HG02852 (cell line): ENCODE measurements around the gene MAST2.
A peak's percentile ranks its signal among the peaks of the same experiment; 100 is the strongest.
"Not testable (repeated sequence)": the region's sequence is repeated elsewhere in the genome, so short reads cannot be mapped to it uniquely, and the experiment has no call there.

Experiments used
- ATAC-seq: cut with Tn5 transposase; IDR thresholded peaks from one replicate; pipeline ENCODE4 v1.9.1; 2021; ENCODE audit warnings: mild to moderate bottlenecking, moderate library complexity; ENCODE audit not compliant: unreplicated experiment

The MAST2 gene

DNA sequence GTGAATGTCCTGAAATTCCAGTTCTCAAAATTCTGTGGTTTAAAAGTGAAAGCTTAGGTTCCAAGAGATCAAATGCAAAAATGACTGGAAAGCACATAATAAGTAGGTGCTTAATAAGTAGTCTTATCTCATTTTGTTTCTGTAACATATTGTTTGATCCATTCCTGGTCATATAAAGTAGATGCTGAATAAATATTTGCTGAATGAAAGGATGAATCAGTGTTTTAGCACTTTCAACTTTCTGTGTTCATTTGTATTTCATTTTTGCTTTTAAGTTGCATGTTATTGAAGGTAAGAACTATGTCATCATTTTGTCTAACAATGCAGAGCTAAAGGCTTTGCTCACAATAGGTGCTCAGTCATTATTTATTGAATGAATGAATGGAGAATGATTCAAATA lies 6.3 kb downstream of the MAST2 start:
- no peak for ATAC-seq

DNA sequence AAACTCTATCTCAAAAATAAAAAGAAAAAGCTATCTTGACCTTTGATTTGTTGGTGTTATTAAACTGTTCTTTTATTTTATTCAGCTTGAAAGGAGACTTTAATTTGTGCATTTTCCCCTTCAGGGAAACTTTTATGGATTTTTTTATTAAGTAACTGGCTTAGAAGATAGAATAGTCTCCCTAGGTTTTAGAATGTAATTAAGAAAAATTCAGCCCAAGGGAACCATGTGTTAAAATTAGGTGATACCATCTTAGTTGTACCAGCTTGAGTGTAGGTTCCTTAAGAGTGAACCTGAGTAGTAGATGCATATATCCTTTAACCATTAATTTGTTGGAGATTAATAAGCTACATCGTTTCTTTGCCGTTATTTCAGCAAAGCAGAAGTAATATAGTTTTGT lies 11.4 kb downstream of the MAST2 start:
- ATAC-seq: no peak

GRCh38 chr1:45815667-45816458 lies 12.5 kb downstream of the MAST2 start:
- no peak for ATAC-seq

DNA sequence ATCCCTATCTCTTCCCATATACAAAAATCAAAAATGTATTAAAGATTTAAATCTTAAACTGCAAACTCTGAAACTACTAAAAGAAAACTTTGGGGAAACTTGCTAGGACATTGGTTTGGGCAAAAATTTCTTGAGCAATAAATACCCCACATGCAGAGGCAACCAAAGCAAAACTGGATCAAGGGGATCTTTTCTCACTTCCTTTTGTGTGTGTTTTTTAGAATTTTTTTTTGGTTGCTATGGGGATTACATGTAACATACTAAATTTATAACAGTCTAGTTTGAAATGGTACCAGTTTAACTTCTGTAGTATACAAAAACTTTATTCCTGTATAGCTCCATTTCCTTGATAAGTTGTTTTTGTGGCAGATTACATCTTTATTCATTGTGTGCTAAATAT lies 16.8 kb downstream of the MAST2 start:
- ATAC-seq: no peak

DNA sequence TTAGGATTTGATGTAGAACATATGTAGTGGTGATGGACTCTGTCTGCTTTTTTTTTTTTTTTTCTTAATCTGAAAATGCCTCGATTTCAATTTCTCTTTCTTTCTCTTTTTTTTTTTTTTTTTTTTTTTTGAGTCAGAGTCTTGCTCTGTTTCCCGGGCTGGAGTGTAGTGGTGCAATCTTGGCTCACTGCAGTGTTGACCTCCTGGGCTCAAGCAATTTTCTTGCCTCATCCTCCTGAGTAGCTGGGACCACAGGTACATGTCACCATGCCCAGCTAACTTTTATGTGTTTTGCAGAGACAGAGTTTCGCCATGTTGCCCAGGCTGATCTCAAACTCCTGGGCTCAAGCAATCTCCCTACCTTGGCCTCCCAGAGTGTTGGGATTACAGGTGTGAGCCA lies 17.4 kb downstream of the MAST2 start:
- ATAC-seq: no peak

- ATAC-seq: no peak
These were observed 19.2 kb downstream of the MAST2 start for GRCh38 chr1:45822644-45823043.

DNA sequence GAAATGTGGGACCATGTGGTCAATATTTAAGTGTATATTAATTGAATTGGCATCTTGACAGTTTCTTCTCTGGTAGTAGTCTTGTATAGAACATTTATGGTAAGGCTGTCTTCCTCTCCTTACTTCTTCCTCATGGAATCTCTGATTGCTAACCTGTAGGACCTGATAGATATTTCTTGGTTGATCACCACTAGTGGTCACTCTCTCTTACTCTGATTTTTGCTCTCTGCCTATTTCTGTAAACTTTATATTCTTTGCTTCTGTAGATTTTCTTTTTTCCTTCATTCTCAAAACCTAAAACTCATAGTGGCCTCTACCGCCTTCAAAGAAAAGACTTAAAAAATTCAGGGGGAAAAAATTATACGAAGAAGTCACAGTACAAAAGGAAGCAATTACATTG lies 21.2 kb downstream of the MAST2 start:
- no peak for ATAC-seq

- no peak for ATAC-seq
These were observed 23.8 kb downstream of the MAST2 start for GRCh38 chr1:45827256-45827655.

DNA sequence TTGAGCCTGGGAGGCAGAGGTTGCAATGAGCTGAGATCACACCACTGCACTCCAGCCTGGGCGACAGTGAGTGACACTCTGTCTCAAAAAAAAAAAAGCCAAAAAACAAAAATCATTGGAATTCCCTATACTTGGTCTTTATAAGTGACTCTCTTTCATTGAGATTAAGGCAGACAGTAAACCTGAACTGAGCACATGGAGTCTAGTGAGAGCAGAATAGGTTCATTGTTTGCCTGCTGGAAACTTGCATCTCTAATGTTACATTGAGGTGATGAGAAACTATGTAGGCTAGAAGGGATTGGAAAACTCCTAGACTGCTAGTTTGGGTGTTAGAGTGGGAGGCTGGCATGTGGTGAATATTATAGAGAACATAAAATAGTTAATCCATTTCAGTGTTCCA lies 25.4 kb downstream of the MAST2 start:
- ATAC-seq: no peak

GRCh38 chr1:45833361-45833760 lies 29.9 kb downstream of the MAST2 start:
- ATAC-seq: no peak

GRCh38 chr1:45834689-45835088 lies 31.3 kb downstream of the MAST2 start:
- ATAC-seq: no peak

- ATAC-seq: no peak
These were observed 33.0 kb downstream of the MAST2 start for GRCh38 chr1:45836451-45836850.

- ATAC-seq: not testable (repeated sequence)
These were observed 33.4 kb downstream of the MAST2 start for GRCh38 chr1:45836861-45837260.

- not testable (repeated sequence) for ATAC-seq
These were observed 34.9 kb downstream of the MAST2 start for GRCh38 chr1:45838322-45838721.

DNA sequence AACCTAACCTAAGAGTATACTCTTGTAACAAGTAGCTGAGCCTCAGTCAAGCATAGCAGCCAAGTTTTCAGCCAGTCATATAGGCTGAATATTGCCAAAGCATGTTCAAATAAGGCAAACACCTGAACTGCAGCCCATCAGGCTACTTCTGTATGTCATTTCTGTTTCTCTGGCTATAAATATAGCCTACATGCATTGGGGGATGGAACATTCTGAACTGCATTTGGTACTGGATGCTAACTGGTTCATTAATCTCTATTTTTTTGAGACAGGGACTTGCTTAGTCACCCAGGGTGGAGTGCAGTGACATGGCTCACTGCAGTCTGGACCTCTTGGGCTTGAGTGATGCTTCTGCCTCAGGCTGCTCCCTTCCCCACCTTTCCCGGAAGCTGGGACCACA lies 37.3 kb downstream of the MAST2 start:
- peak; percentile 58 for ATAC-seq

- ATAC-seq: no peak
These were observed 39.4 kb downstream of the MAST2 start for GRCh38 chr1:45842786-45843185.

- ATAC-seq: no peak
These were observed 40.1 kb downstream of the MAST2 start for GRCh38 chr1:45843474-45843905.

DNA sequence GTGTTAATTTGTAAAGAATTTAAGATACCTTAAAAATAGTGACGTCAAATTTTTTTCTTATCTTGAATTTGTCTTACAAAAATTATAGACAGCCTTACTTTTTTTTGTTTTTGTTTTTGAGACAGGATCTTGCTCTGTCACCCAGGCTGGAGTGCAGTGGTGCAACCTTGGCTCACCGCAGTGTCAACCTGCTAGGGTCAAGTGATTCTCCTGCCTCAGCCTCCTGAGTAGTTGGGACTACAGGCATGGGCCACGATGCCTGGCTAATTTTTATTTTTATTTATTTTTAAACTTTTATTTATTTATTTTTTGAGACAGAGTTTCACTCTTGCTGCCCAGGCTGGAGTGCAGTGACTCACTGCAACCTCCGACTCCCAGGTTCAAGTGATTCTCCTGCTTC lies 40.6 kb downstream of the MAST2 start:
- not testable (repeated sequence) for ATAC-seq

DNA sequence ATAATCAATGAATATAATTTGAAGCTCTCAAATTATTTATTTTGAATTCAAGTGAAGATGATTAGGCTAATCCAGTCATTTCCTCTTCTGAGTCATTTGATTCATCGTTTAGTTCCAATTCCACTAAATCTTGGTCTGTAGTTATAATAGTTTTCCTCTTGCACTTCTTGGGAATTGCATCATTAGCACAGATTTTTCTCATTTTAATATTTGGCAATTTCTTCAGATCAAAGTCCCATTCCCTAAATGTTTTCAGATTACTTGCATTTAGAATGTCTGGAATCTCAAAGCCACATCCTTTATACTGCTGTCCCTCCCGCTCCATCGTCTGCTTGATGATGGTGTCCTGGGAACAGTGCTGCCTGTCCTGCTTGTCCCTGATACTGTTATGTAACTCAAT lies 43.5 kb downstream of the MAST2 start:
- ATAC-seq: no peak

DNA sequence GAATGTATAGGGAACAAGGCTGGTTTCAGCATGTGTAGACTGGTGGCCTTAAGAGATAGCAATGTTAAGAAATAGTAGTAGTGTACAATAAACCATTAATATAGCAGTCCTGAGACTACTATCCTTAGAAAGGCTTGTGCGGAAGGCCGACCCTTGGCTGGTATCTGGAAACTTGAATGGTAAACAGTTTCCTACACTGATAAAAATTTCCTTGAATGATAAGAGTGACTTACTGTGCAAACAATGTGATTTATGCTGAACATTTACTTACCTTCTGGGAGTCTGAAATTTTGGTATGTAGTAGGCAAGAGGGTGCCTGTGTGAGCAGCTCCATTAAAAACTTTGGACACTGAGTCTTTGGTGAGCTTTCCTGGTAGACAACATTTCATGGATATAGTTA lies 44.7 kb downstream of the MAST2 start:
- ATAC-seq: no peak

- no peak for ATAC-seq
These were observed 45.3 kb downstream of the MAST2 start for GRCh38 chr1:45848714-45849113.

GRCh38 chr1:45850017-45850416 lies 46.6 kb downstream of the MAST2 start:
- no peak for ATAC-seq

DNA sequence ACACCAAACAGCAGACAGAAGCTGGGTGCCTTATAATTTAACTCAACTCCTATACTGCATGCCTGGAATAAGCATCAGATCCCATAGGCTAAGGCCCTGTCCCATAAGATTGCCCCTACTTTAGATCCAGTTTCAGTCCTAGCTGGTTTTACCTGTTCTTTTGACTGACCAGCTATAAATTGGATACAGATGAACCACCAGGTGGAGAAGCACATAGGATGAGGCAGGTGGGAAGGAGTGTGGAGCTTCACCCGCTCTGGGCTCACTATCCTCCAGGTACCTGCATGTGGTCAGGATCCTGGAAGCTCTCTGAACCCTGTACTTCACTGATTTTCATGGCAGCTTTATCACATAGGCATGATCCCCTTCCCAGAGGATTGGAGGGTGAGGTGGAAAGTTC lies 51.3 kb downstream of the MAST2 start:
- no peak for ATAC-seq
